Stimulated activated CD4-positive, alpha-beta T cell treated with anti-CD3 and anti-CD28 coated beads, Interleukin-1b, Interleukin-23, amount 100 ng/mL, for 48 hours (primary cell): Measurements from ENCODE around the gene DOK7.

Source experiments
- DNase-seq: peaks from one replicate; pipeline ENCODE4 v3.0.0-alpha.2; 2020

Gene DOK7

GRCh38 chr4:3429651-3430050 is 33.5 kb upstream of the DOK7 start:
- DNase-seq = no peak

GRCh38 chr4:3430524-3430923 is 32.6 kb upstream of the DOK7 start:
- DNase-seq = no peak

GRCh38 chr4:3431446-3431993 is 31.6 kb upstream of the DOK7 start:
- DNase-seq = no peak

- no peak for DNase-seq
Measured at GRCh38 chr4:3432381-3432790, 30.7 kb upstream of the DOK7 start.

- DNase-seq = no peak
Measured at GRCh38 chr4:3433138-3433869, 29.8 kb upstream of the DOK7 start.

- no peak for DNase-seq
Measured at GRCh38 chr4:3434881-3435685, 28.0 kb upstream of the DOK7 start.

- no peak for DNase-seq
Measured at GRCh38 chr4:3435686-3435956, 27.5 kb upstream of the DOK7 start.

GRCh38 chr4:3436048-3436797 is 26.9 kb upstream of the DOK7 start:
- no peak for DNase-seq

GRCh38 chr4:3436798-3437581 is 26.1 kb upstream of the DOK7 start:
- no peak for DNase-seq

- no peak for DNase-seq
Measured at GRCh38 chr4:3437582-3437936, 25.5 kb upstream of the DOK7 start.

GRCh38 chr4:3437998-3438846 is 24.9 kb upstream of the DOK7 start:
- DNase-seq = no peak

- no peak for DNase-seq
Measured at GRCh38 chr4:3438847-3439180, 24.3 kb upstream of the DOK7 start.

GRCh38 chr4:3439391-3439790 is 23.7 kb upstream of the DOK7 start:
- no peak for DNase-seq

- DNase-seq = no peak
Measured at GRCh38 chr4:3440011-3440410, 23.1 kb upstream of the DOK7 start.

GRCh38 chr4:3440979-3441500 is 22.1 kb upstream of the DOK7 start:
- DNase-seq = no peak

GRCh38 chr4:3441501-3442459 is 21.3 kb upstream of the DOK7 start, which contains the start of gene HGFAC:
Gene HGFAC (plus strand): TSS chr4:3441968. CDS start chr4:3442002, 34 bp downstream.
- DNase-seq = no peak

- no peak for DNase-seq
Measured at GRCh38 chr4:3442460-3442958, 20.6 kb upstream of the DOK7 start.

- DNase-seq = peak; percentile 63
Measured at GRCh38 chr4:3442959-3443749, 20.0 kb upstream of the DOK7 start.

GRCh38 chr4:3443750-3444309 is 19.3 kb upstream of the DOK7 start:
- DNase-seq = no peak
